A673 (cell line): ENCODE data around the gene NUP62.

Experiments used
- CTCF ChIP-seq: fragments of 300-800, 200-600 bp; sonication (generic); conservative IDR thresholded peaks from 2 replicates; pipeline ENCODE4 v1.5.1; 2017; ENCODE audit warnings: low read depth, mild to moderate bottlenecking, antibody characterized with exemption, low read length, moderate library complexity, mixed read lengths
- EZH2 ChIP-seq: fragments of 200-600 bp; sonication (generic); IDR thresholded peaks from 2 replicates; pipeline ENCODE4 v1.6.1; 2017; ENCODE audit warnings: borderline replicate concordance, low read depth, mild to moderate bottlenecking, mixed read lengths, antibody characterized with exemption, low read length; ENCODE audit not compliant: poor library complexity, severe bottlenecking

- TF ChIP-seq CTCF (no peak), EZH2 (no peak)
Measured at GRCh38 chr19:49858088-49858985, 71.0 kb downstream of the NUP62 start.
